NCI-H2029 treated with DMSO at 0.1 percent for 48 hours (cell line): ENCODE results near the gene PICALM.

Experiments
- DNase-seq: peaks from one replicate; lab custom pipeline; 2025; lab: John Stamatoyannopoulos, UW

PICALM gene

DNA sequence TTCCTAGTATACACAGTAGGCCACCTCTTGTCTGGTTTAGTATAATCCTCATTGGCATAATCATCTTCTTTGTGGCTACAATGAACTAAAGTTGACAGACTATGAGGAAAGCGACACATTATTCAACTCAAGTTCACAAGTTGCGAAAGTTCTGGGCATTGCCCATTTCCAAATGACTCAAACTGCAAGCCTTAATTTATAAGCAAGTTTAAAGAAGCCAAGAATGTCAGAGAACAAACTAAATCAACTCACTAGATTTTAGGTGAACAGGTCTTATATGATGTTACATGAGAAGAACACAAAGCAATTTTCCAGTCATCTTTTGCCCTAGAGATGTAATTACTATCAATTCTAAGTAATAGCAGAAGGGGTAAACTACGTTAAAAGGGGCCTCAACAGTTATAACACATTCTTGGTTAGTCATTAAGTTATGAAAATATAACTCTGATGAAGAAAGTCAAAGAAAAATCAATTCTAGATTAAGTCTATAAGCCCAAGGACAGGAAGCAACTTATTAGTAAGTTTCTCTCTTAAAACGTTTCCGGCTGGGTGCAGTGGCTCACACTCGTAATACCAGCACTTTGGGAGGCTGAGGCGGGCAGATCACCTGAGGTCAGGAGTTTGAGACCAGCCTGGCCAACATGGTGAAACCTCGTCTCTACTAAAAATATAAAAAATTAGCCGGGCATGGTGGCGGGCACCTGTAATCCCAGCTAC is 21.5 kb downstream of the PICALM start:
- no peak for DNase-seq

- no peak for DNase-seq
Measured at GRCh38 chr11:86046116-86046515, 22.8 kb downstream of the PICALM start.

DNA sequence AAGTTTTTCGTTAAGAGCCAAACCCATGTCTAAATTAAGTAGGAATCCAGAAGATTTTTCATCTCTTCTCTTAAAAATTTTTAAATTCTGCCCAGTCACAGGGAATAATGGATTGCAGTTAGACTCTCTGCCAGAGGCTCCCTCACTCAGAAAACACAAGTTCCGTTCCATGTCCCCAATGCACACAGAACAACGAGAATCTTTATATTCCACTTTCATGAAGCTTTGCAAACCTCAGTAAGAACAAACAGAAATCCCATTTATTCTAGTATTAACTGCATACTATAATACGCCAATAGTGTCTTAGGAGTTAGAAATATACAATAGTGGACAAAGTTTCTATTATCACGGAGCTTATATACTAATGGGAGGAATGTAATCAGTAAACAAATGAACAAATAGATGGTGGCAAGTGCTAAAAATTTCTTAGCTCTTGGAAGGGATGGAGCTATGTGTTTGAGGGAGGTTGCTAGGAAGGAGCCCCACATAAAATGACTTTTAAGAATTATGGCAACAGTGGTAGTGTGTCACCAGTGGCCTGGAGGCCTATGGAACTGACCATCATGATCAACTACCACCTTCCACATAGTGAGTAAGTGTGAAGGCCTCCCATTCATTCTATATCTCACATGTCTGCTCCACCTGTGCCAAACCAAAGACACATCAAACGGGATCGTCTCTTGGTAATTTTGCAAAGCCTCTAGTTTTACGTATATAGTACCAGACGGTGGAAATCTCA is 24.9 kb downstream of the PICALM start:
- no peak for DNase-seq

- DNase-seq: peak; percentile 77
Measured at GRCh38 chr11:86041975-86042378, 26.9 kb downstream of the PICALM start.

DNA sequence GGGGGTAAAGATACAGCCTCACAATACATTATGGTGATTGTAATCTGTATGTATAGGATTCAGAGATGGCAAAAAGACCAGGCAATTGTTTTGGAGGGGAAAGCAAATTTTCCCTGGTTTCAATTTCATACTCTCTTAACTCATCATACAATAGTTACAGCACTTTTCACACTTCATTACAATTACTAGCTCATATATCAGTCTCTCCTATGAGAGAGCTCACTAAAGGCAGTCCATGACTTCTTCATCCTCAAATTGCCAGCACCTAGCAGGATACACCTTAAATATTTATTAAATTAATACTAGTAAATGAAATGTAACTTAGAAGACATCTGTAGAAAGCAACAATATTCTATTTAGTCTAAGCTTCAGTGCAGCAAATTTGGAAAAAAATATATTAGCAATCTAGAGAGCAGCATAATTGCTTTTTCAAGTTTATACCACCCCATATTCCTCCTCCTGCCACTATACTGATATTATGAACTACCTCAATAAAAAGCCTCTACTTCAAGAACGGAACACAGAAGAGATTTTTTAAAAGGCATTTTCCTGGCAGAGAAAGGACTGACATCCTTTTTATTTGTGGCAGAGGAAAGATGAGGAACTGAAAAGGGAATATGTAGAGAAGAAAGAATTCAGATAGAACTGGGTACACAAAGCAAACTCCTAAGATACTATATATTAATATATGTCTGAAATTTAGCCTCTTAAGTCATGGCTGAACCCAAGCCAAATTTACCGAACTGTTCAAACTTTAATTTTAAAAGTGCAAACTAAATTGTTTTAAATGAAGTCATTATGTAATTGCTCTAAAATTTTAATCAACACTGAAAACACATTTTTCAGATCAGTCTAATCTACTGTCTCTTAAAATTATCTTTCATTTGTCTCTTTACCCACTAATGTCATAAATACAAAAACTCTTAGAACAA is 27.7 kb downstream of the PICALM start:
- DNase-seq: no peak

- DNase-seq: no peak
Measured at GRCh38 chr11:86039094-86039493, 29.8 kb downstream of the PICALM start.

DNA sequence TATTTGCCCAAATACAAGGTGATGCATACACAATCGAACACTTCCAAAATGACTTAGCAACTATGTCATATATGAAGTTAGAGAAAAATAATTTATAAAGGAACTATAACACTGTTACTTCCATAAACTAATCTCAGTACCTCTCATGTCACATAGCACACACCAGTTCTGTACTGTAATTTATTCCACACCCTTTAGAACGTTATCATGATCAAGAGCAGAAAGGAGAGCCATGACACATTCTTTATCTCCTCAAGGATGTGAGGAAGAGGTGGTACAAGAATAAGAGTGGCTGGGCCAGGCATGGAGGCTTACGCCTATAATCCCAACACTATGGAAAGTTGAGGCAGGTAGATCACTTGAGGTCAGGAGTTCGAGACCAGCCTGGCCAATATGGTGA is 31.1 kb downstream of the PICALM start:
- no peak for DNase-seq

DNA sequence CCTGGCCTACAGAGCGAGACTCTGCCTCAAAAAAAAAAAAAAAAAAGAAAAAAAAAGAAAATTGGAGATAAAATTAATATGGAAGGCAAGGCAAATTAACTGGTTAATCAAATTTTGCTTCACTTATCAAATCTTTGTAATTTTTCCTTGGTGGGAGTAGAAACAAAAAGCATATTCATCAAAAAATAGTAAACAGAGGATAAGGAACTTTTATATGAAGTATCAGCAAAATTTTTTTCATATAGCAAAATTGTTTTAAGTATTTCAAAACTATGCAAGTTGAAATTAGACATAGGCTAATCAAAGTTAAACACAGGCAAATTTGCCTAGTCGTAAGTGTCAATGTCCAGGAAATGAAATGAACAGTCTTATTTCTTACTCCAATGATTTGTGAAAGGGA is 33.0 kb downstream of the PICALM start:
- DNase-seq: no peak

DNA sequence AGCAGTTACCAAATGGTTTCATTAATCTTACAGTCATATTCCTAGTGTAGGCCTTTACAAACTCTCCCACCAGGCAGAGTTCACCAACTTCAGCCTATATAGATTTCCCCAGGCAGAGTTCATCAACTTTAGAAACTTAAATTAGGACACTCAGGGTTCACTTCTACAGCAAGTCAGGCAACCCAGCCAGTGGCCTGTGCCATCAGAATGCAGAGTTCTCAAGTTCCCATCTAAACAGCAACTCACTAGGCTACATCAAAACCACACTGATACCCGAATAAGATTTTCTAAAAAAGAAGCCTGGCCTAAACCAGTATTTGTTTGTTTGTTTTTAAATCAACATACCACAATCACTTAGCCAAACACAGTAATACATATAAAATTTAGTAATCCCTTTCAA is 33.7 kb downstream of the PICALM start:
- DNase-seq: no peak

GRCh38 chr11:86034710-86035109 is 34.2 kb downstream of the PICALM start:
- peak; percentile 21 for DNase-seq

GRCh38 chr11:86021377-86021776 is 47.5 kb downstream of the PICALM start:
- DNase-seq: no peak

DNA sequence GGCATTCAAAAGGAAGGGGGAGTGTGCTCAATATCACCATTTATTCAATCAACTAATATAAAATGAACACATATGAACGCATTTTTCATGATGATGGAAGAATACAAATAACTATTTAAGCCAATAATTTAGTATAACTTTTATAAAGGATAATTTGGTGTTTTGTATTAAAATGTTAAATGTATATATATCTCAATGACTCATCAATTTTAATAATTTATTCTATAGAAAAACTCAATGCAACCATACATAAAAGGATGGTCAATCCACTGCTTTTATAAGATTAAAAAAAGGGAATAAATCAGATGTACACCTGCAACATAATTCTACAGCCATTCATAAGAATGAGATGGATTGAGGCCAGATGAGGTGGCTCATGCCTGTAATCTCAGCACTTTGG is 50.6 kb downstream of the PICALM start:
- DNase-seq: no peak

DNA sequence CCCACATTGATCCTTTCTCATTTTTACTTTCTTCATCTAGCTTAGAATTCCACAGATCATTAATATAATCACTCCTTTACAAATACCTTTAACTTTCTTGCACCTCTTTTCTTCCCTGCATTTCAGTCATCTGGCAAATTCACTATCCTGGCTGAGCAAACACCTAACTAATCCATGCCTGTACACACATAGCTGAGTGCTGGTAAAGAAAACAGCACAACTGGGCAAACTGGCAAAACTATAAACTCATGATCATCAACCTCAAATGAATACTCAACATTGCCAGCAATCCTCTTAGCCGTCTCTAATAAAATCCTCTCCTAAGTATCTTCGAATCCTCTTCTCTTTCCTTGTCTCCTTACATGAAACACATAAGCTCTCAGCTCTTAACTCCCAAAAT is 52.4 kb downstream of the PICALM start:
- DNase-seq: no peak

DNA sequence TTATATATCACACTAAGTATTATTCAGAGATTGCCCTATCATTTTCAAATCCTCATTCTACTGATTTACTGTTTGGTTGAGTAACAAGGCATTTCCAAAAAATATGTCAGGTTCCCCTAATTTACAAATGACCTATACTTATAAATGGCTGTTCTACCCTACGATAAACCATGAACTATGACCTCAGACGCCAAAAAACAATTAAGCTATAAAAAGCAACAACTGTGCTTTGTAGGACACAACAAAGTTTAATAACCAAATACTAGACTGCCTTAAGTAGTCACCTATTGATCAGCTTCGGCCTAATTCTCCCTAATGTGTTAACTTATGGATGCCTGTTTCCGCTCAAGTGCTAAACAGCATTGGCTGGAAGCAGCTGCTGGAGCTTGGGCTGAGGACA is 53.2 kb downstream of the PICALM start:
- no peak for DNase-seq

- DNase-seq: no peak
Measured at GRCh38 chr11:86014221-86014620, 54.7 kb downstream of the PICALM start.

DNA sequence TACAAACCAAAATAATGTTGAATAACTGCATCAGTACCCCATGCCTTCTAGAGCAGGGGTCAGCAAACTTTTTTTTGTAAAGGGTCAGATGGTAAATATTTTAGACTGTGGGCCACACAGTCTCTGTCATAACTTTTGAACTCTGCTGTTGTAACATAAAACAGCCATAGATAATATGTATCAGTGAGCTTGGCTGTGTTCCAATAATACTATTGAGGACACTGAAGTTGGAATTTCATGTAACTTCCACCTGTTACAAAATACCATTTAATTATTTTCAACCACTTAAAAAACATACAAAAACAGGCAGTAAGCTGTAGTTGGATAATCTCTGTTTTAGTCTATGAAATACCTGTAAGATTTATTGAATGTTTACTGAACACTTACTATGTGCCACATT is 55.2 kb downstream of the PICALM start:
- no peak for DNase-seq

DNA sequence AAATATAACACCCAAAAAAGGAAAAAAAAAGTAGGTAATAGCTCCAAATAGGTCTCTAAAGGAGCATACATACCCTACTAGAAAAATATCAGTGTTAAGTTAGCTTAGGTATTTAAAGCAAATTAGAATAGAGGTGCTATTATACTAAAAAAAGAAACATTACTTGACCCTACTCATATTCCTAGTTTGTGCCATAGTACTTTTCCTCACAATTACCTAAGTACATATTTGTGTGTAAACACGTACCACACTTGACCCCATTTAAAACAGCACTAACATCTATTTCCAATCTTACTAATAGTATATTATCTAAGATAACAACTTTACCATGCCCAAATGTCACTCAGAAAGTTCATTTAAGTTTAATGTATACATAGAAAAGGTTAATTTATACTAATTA is 57.7 kb downstream of the PICALM start:
- DNase-seq: no peak

DNA sequence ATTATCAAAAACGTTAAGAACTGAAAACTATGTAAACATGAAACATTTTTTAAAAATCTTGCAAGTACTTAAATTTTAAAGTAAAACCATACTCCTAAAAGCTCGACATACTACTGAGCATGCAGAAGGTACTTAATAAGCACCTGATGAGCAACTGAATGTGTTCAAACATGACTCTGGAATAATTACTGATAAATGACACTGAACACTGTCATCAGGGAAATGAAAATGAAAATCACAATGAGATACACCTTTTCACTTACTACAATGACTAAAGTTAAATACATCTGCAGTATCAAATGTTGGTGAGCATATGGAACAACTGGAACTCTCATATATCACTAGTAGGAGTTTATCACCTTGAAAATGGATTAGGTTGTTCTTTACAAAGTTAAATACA is 65.2 kb downstream of the PICALM start:
- DNase-seq: no peak

- DNase-seq: no peak
Measured at GRCh38 chr11:86002431-86002830, 66.5 kb downstream of the PICALM start.

DNA sequence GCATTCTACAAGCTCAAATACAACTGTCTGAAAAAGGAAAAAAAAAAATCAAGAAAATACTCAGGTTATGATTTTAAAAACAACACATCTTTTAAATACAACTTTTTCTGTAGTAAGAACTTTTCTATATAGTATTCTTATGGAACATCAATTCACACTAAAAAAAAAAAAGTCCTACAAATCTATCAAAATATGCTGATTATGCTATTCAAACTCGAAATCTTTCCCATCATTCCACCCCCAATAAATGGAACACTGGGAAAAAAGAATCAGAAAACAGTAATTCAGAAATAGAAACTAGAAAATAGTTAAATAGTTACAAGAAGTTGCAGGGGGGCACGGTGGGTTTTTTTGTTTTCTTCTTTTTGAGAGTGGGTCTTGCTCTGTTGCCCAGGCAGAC is 77.4 kb downstream of the PICALM start:
- no peak for DNase-seq

- no peak for DNase-seq
Measured at GRCh38 chr11:85989746-85990145, 79.1 kb downstream of the PICALM start.

DNA sequence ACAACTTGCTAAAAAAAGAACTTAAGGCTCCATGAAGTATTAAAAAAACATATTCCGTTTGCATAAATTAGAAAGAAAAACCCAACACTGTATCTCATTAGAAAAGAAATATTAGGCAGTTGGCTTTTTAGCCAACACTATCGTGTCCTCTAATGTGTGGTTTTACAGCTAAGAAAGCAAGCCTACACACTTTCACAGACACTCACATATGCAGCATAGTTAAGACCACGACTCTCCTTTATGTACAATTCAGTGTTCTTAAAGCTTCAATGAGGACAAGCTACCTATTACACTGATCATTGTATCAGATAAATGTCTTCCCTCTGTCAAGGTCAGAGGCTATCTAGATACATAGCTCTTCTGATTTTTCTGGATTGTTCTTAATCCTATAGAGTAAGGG is 80.1 kb downstream of the PICALM start:
- DNase-seq: no peak

- DNase-seq: no peak
Measured at GRCh38 chr11:85977751-85978160, 91.1 kb downstream of the PICALM start.
